Uterus (tissue), 4 donors: ENCODE measurements around the gene CBLB. TPM values are rescaled to one million over a fixed set of nuclear protein-coding genes. Genes with fewer than 3 reads are reported as not detected.

Source experiments
- DNase-seq, 2 donors: peaks; one replicate each; pipeline ENCODE4 v3.0.0-alpha.2; 2019 to 2020
- H3K27ac ChIP-seq, 2 donors: fragments of 200-600 bp; sonication (generic); 1 replicate in 1 of 2; 2 replicates in 1 of 2; pipeline ENCODE4 v1.5.1; 2016 to 2018
- H3K27me3 ChIP-seq, 2 donors: fragments of 200-600 bp; sonication (generic); one replicate each; pipeline ENCODE4 v1.5.1; 2018 to 2019; ENCODE audit warnings: control low read depth in 1 of 2
- H3K36me3 ChIP-seq, 2 donors: fragments of 200-600 bp; sonication (generic); one replicate each; pipeline ENCODE4 v1.5.1; 2019; ENCODE audit warnings: control low read depth in 1 of 2
- H3K4me1 ChIP-seq, 2 donors: fragments of 200-600 bp; sonication (generic); one replicate each; pipeline ENCODE4 v1.5.1; 2018 to 2019; ENCODE audit warnings: control low read depth in 1 of 2
- H3K4me3 ChIP-seq, 2 donors: fragments of 200-600 bp; sonication (generic); 1 replicate in 1 of 2; 2 replicates in 1 of 2; pipeline ENCODE4 v1.5.1; 2018 to 2019; ENCODE audit warnings: mild to moderate bottlenecking in 1 of 2
- H3K9me3 ChIP-seq, 2 donors: fragments of 200-600 bp; sonication (generic); one replicate each; pipeline ENCODE4 v1.5.1; 2019; ENCODE audit warnings: control low read depth in 1 of 2
- POLR2A ChIP-seq, 2 donors: fragments of 450-650 bp; IDR thresholded peaks; one replicate each; pipeline ENCODE4 v1.6.1; 2016; ENCODE audit warnings: antibody characterized with exemption in 2 of 2, mild to moderate bottlenecking in 1 of 2, moderate library complexity in 1 of 2
- intact Hi-C: fragments of 100-400 bp; cut with DNase I; formaldehyde crosslinking; loops from one replicate; pipeline ENCODE4 v1.15.1; 2023; ENCODE audit warnings: low total_unique reads
- total RNA-seq, 4 donors: library from RNA; depleted of rRNA in 3 of 4; stranded (reverse); fragments of >200 nt in 3 of 4; gene quantifications; one replicate each; pipeline versions ENCODE4 v1.1.0 to v1.2.4, GENCODE V29; 2014 to 2023
- TF ChIP-seq, protein P1 (sequence below), 4 experiments: fragments of 200-600 bp in 2 of 4; fragments of 450-650 bp in 2 of 4; sonication (generic) in 2 of 4; IDR thresholded peaks; one replicate each; pipeline ENCODE4 v1.5.1; 2016 to 2019; ENCODE audit warnings: antibody characterized with exemption in 4 of 4, mild to moderate bottlenecking in 2 of 4, moderate library complexity in 1 of 4
- donor health status: DM: yes; HTN: yes; CAD: no.

Gene CBLB
- total RNA-seq, 4 donors from 2014 or later = 26.1 to 86.2 (median 44.5) TPM

- Histone ChIP-seq H3K27me3 (no peaks in the 10 kb centered on the region), H3K27ac (no peak overlapping the region), H3K9me3 (no peaks in the 10 kb centered on the region), H3K36me3 (no peaks in the 10 kb centered on the region), H3K4me1 (no peaks in the 10 kb centered on the region), H3K4me3 (no peak overlapping the region)
- no peak for DNase-seq
- intact Hi-C loops = no loop called here
- TF ChIP-seq POLR2A (IDR thresholded peaks at IDR 0.05) = no peak
- TF ChIP-seq, protein P1, sequence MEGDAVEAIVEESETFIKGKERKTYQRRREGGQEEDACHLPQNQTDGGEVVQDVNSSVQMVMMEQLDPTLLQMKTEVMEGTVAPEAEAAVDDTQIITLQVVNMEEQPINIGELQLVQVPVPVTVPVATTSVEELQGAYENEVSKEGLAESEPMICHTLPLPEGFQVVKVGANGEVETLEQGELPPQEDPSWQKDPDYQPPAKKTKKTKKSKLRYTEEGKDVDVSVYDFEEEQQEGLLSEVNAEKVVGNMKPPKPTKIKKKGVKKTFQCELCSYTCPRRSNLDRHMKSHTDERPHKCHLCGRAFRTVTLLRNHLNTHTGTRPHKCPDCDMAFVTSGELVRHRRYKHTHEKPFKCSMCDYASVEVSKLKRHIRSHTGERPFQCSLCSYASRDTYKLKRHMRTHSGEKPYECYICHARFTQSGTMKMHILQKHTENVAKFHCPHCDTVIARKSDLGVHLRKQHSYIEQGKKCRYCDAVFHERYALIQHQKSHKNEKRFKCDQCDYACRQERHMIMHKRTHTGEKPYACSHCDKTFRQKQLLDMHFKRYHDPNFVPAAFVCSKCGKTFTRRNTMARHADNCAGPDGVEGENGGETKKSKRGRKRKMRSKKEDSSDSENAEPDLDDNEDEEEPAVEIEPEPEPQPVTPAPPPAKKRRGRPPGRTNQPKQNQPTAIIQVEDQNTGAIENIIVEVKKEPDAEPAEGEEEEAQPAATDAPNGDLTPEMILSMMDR (IDR thresholded peaks at IDR 0.05) = no peak
Measured at GRCh38 chr3:105807146-105807545, 61.7 kb downstream of the CBLB start.

DNA sequence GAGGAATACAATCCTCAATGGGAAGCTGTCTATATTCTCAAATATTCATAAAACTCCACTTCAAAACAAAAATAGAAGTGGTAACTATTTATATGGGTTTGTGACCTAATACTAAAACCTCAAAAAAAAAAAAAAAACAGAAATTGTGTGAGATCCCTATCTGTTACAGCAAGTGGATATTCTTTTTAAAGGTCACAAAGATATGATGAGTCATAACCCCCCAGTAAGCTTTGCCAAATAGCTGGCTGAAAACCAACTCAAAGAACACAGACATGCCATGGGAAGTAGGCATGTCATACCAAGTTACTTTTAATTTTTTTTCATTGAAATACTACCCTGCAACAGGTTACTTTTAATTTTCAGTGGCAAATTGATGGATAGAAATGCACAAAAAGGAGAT lies 62.5 kb downstream of the CBLB start:
- Histone ChIP-seq H3K4me3 (no peak overlapping the region), H3K4me1 (no peaks in the 10 kb centered on the region), H3K36me3 (no peaks in the 10 kb centered on the region), H3K27me3 (no peaks in the 10 kb centered on the region), H3K9me3 (no peaks in the 10 kb centered on the region), H3K27ac (no peak overlapping the region)
- TF ChIP-seq, protein P1 (IDR thresholded peaks at IDR 0.05) = no peak
- no peak for TF ChIP-seq POLR2A (IDR thresholded peaks at IDR 0.05)
- DNase-seq = no peak
- intact Hi-C loops = no loop called here

GRCh38 chr3:105805404-105805803 lies 63.4 kb downstream of the CBLB start:
- H3K9me3 ChIP-seq = no peaks in the 10 kb centered on the region
- DNase-seq = no peak

DNA sequence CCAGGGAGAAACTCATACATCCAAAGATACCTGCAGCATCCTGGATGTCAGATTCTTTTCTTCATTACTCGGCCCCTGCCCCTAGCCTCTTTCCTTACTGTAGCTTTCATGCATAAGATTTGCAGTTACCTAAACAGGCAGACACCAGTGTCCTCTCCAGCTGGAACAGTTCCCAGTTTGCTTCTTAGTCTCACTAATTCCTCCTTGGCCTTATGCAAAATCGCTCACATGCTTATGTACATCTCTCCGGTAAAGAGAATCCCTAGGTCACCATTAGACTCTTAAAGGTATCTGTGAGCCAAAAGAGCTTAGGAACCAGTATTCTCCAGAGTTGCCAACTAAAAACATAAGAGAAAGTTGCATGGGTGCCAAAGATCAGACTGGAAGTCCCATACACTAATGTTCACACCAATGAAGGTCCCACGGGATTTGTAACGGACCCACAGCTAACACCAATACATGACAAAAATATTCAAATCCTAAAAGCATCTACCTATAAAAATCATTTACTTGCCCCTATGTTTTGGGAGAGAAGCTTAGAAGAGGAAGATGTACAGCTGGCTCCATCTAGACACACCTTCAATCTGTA lies 66.6 kb downstream of the CBLB start:
- no peaks in the 10 kb centered on the region for H3K27me3 ChIP-seq
- no peak overlapping the region for H3K27ac ChIP-seq
- no peaks in the 10 kb centered on the region for H3K4me1 ChIP-seq
- H3K36me3 ChIP-seq = no peaks in the 10 kb centered on the region
- TF ChIP-seq, protein P1 (IDR thresholded peaks at IDR 0.05) = no peak
- TF ChIP-seq POLR2A (IDR thresholded peaks at IDR 0.05) = no peak
- intact Hi-C loops = no loop called here
- no peaks in the 10 kb centered on the region for H3K9me3 ChIP-seq
- no peak overlapping the region for H3K4me3 ChIP-seq
- DNase-seq = no peak

More at GRCh38 chr3:105805404-105805803, 63.4 kb downstream of the CBLB start:
- no peak for TF ChIP-seq POLR2A (IDR thresholded peaks at IDR 0.05)
- TF ChIP-seq, protein P1 (IDR thresholded peaks at IDR 0.05) = no peak
- Histone ChIP-seq H3K27ac (no peak overlapping the region), H3K36me3 (no peaks in the 10 kb centered on the region), H3K27me3 (no peaks in the 10 kb centered on the region), H3K4me1 (no peaks in the 10 kb centered on the region), H3K4me3 (no peak overlapping the region)
- intact Hi-C loops = no loop called here

DNA sequence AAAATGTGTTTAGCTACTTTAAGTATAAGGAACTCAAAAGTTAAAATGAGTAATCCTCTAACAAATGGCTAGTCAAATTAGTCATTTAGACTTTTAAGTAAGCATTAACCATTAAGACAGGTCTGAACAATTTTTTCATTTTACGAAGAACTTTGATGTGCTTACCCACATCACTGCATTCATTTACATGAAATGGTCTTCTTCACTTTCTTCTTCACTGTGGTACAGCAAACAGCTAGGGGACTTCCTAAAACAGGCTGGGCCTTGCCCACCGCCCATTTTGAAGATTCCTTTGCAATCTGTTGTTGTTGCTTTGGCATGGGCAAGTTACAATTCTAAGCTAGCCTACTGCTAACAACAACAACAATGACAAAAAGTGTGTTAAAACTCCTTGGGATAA lies 67.4 kb downstream of the CBLB start:
- DNase-seq = no peak
- H3K27ac ChIP-seq = no peak overlapping the region
- intact Hi-C loops = no loop called here
- H3K27me3 ChIP-seq = no peaks in the 10 kb centered on the region
- no peaks in the 10 kb centered on the region for H3K36me3 ChIP-seq
- H3K4me1 ChIP-seq = no peaks in the 10 kb centered on the region
- H3K9me3 ChIP-seq = no peaks in the 10 kb centered on the region
- no peak overlapping the region for H3K4me3 ChIP-seq
- TF ChIP-seq, protein P1 (IDR thresholded peaks at IDR 0.05) = no peak
- TF ChIP-seq POLR2A (IDR thresholded peaks at IDR 0.05) = no peak
